Measurements from ENCODE around the gene PPP3CA.

The PPP3CA gene

GRCh38 chr4:101037249-101037648 is 310.1 kb downstream of the PPP3CA start:
- peak overlapping the region; percentile 58 for H3K4ac ChIP-seq (ENCODE audit: low read depth, low read length)
- no peak overlapping the region for H3K4me3 ChIP-seq (ENCODE audit: low read depth, low read length)
- peak overlapping the region; percentile 90 for H3K18ac ChIP-seq (ENCODE audit: low read length)
- H3K14ac ChIP-seq (ENCODE audit: low read length) = peak overlapping the region; percentile 86
- H2BK120ac ChIP-seq (ENCODE audit: insufficient read depth, low read length, poor library complexity) = peak overlapping the region; percentile 93
- WGBS (ENCODE audit: extremely low coverage, insufficient coverage, insufficient read length) = no CpG with 5 or more reads among the region's 3 CpGs
- no peak overlapping the region for H3K23ac ChIP-seq (ENCODE audit: low read length)
- H3K36me3 ChIP-seq (ENCODE audit: control insufficient read depth in 1 of 2, insufficient read depth in 2 of 2, low read length in 2 of 2) = no peaks in the 10 kb centered on the region
- H2AK5ac ChIP-seq (ENCODE audit: low read length) = peak overlapping the region; percentile 90
- no peaks in the 10 kb centered on the region for H3K27me3 ChIP-seq (ENCODE audit: insufficient read depth, low read length)
- peak overlapping the region; percentile 79 for H2AFZ ChIP-seq (ENCODE audit: insufficient read depth, low read length, poor library complexity)
- DNase-seq = peak; percentile 4 to 81
- no peaks in the 10 kb centered on the region for H3K9me3 ChIP-seq (ENCODE audit: insufficient read depth, low read depth, low read length)
- H3K4me2 ChIP-seq (ENCODE audit: low read length) = peak overlapping the region; percentile 8
- peaks cover 6% of the 10 kb centered on the region for H3K79me2 ChIP-seq (ENCODE audit: control insufficient read depth, insufficient read depth, low read length, poor library complexity)
- H2BK5ac ChIP-seq (ENCODE audit: low read depth, low read length, poor library complexity) = peak overlapping the region; percentile 81
- peak overlapping the region; percentile 77 for H4K91ac ChIP-seq (ENCODE audit: low read depth, low read length)
- H4K8ac ChIP-seq (ENCODE audit: low read depth, low read length) = peak overlapping the region; percentile 71
- H4K12ac ChIP-seq (ENCODE audit: low read depth, low read length) = peak overlapping the region; percentile 69
- peak overlapping the region; percentile 95 for H2BK12ac ChIP-seq (ENCODE audit: low read length)
- H3K27ac ChIP-seq (ENCODE audit: low read depth, low read length) = peak overlapping the region; percentile 96
- peaks cover 18% of the 10 kb centered on the region for H3K79me1 ChIP-seq (ENCODE audit: low read length)
- peaks cover 9 to 11% of the 10 kb centered on the region in 2 experiments for H3K4me1 ChIP-seq (ENCODE audit: control insufficient read depth in 1 of 2, insufficient read depth in 2 of 2, low read length in 2 of 2)
- H3K9ac ChIP-seq (ENCODE audit: low read length) = no peak overlapping the region

DNA sequence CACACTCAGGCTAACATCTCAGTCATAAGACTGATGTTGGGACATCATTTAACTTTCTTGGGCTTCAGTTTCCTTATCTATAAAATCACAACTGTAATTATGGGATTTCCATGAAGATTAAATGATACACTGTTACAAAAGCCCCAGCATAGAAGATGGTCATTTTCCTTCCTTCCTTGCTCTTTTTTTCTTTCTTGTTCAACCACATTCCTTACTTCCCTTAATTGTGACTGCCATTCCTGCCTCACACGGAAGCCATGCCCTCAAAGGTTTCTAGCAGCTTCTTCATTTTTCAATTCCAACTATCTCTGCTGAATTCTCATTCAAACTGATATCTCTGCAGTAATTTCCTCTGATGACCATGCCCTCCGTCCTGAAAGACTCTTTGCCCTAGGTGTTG is 311.8 kb downstream of the PPP3CA start:
- Histone ChIP-seq H2AK5ac (ENCODE audit: low read length) (no peak overlapping the region), H3K27ac (ENCODE audit: low read depth, low read length) (peak overlapping the region; percentile 63), H2BK5ac (ENCODE audit: low read depth, low read length, poor library complexity) (peak overlapping the region; percentile 56), H3K79me2 (ENCODE audit: control insufficient read depth, insufficient read depth, low read length, poor library complexity) (peaks cover 6% of the 10 kb centered on the region), H3K4me1 (ENCODE audit: control insufficient read depth in 1 of 2, insufficient read depth in 2 of 2, low read length in 2 of 2) (peaks cover 9 to 11% of the 10 kb centered on the region in 2 experiments), H3K9ac (ENCODE audit: low read length) (no peak overlapping the region), H3K79me1 (ENCODE audit: low read length) (peaks cover 18% of the 10 kb centered on the region), H3K4ac (ENCODE audit: low read depth, low read length) (no peak overlapping the region), H2BK12ac (ENCODE audit: low read length) (no peak overlapping the region), H2BK120ac (ENCODE audit: insufficient read depth, low read length, poor library complexity) (peak overlapping the region; percentile 53), H3K36me3 (ENCODE audit: control insufficient read depth in 1 of 2, insufficient read depth in 2 of 2, low read length in 2 of 2) (no peaks in the 10 kb centered on the region), H2AFZ (ENCODE audit: insufficient read depth, low read length, poor library complexity) (no peak overlapping the region), H4K8ac (ENCODE audit: low read depth, low read length) (no peak overlapping the region), H4K91ac (ENCODE audit: low read depth, low read length) (no peak overlapping the region), H3K23ac (ENCODE audit: low read length) (no peak overlapping the region), H3K4me2 (ENCODE audit: low read length) (peak overlapping the region; percentile 32), H3K14ac (ENCODE audit: low read length) (peak overlapping the region; percentile 19), H4K12ac (ENCODE audit: low read depth, low read length) (no peak overlapping the region), H3K9me3 (ENCODE audit: insufficient read depth, low read depth, low read length) (no peaks in the 10 kb centered on the region), H3K27me3 (ENCODE audit: insufficient read depth, low read length) (no peaks in the 10 kb centered on the region), H3K4me3 (ENCODE audit: low read depth, low read length) (no peak overlapping the region), H3K18ac (ENCODE audit: low read length) (no peak overlapping the region)
- no CpG with 5 or more reads among the region's 2 CpGs for WGBS (ENCODE audit: extremely low coverage, insufficient coverage, insufficient read length)
- DNase-seq = peak; percentile 23 to 85

DNA sequence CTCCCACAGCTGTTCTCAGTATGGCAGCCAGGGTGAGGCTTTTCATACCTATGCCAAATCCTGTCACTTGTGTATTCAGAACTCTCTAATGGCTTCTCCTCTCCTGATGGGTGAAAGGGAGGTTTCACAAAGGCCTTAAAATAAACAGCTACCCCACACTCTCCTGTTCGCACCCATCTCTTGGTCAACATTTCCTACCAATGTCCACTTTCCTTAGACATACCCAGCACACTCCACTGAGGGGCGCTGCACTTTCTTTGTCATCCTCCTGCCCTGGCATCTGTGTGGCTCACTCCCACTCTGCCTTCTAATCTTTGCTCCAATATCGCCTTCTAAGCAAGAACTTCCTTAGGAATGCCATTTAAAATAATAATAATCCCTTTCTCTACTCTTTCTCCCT is 313.3 kb downstream of the PPP3CA start:
- Histone ChIP-seq H4K12ac (ENCODE audit: low read depth, low read length) (no peak overlapping the region), H3K18ac (ENCODE audit: low read length) (no peak overlapping the region), H4K8ac (ENCODE audit: low read depth, low read length) (no peak overlapping the region), H3K79me2 (ENCODE audit: control insufficient read depth, insufficient read depth, low read length, poor library complexity) (peaks cover 6% of the 10 kb centered on the region), H3K4me3 (ENCODE audit: low read depth, low read length) (no peak overlapping the region), H2BK120ac (ENCODE audit: insufficient read depth, low read length, poor library complexity) (no peak overlapping the region), H3K36me3 (ENCODE audit: control insufficient read depth in 1 of 2, insufficient read depth in 2 of 2, low read length in 2 of 2) (no peaks in the 10 kb centered on the region), H3K4me1 (ENCODE audit: control insufficient read depth in 1 of 2, insufficient read depth in 2 of 2, low read length in 2 of 2) (peaks cover 9 to 11% of the 10 kb centered on the region in 2 experiments), H3K79me1 (ENCODE audit: low read length) (peaks cover 18% of the 10 kb centered on the region), H4K91ac (ENCODE audit: low read depth, low read length) (no peak overlapping the region), H3K23ac (ENCODE audit: low read length) (peak overlapping the region; percentile 2), H3K27me3 (ENCODE audit: insufficient read depth, low read length) (no peaks in the 10 kb centered on the region), H3K9me3 (ENCODE audit: insufficient read depth, low read depth, low read length) (no peaks in the 10 kb centered on the region), H2AK5ac (ENCODE audit: low read length) (no peak overlapping the region), H3K27ac (ENCODE audit: low read depth, low read length) (no peak overlapping the region), H2AFZ (ENCODE audit: insufficient read depth, low read length, poor library complexity) (no peak overlapping the region), H2BK12ac (ENCODE audit: low read length) (no peak overlapping the region), H3K4me2 (ENCODE audit: low read length) (no peak overlapping the region), H2BK5ac (ENCODE audit: low read depth, low read length, poor library complexity) (no peak overlapping the region), H3K14ac (ENCODE audit: low read length) (no peak overlapping the region), H3K4ac (ENCODE audit: low read depth, low read length) (no peak overlapping the region), H3K9ac (ENCODE audit: low read length) (no peak overlapping the region)
- no peak for DNase-seq
- WGBS (ENCODE audit: extremely low coverage, insufficient coverage, insufficient read length) = no CpG with 5 or more reads among the region's 3 CpGs

DNA sequence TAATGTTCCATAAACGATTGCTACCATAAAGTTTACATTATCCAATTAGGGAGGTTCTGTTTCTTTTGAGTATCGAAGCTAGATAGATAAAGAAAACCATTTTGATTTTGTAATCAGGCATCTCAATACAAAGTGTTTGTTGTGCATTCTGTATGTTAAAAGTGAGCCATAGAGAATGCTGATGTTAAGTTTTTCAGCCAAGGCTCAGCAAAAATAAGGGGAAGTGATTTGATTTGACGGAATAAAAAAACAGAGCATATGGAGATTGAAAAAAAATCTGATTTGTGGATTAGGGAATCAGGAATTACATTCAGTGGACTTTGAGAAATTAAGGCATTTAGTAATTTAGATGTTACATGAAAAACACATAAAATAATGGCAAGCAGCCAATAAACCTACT is 314.8 kb downstream of the PPP3CA start:
- no CpG with 5 or more reads among the region's 3 CpGs for WGBS (ENCODE audit: extremely low coverage, insufficient coverage, insufficient read length)
- no peak for DNase-seq
- Histone ChIP-seq H3K79me2 (ENCODE audit: control insufficient read depth, insufficient read depth, low read length, poor library complexity) (peaks cover 2% of the 10 kb centered on the region), H2BK120ac (ENCODE audit: insufficient read depth, low read length, poor library complexity) (no peak overlapping the region), H3K79me1 (ENCODE audit: low read length) (peaks cover 14% of the 10 kb centered on the region), H4K91ac (ENCODE audit: low read depth, low read length) (no peak overlapping the region), H3K4me2 (ENCODE audit: low read length) (no peak overlapping the region), H3K27me3 (ENCODE audit: insufficient read depth, low read length) (no peaks in the 10 kb centered on the region), H2BK12ac (ENCODE audit: low read length) (no peak overlapping the region), H4K8ac (ENCODE audit: low read depth, low read length) (no peak overlapping the region), H3K18ac (ENCODE audit: low read length) (no peak overlapping the region), H4K12ac (ENCODE audit: low read depth, low read length) (no peak overlapping the region), H3K23ac (ENCODE audit: low read length) (no peak overlapping the region), H3K4me3 (ENCODE audit: low read depth, low read length) (no peak overlapping the region), H3K27ac (ENCODE audit: low read depth, low read length) (no peak overlapping the region), H3K9me3 (ENCODE audit: insufficient read depth, low read depth, low read length) (no peaks in the 10 kb centered on the region), H3K9ac (ENCODE audit: low read length) (no peak overlapping the region), H3K14ac (ENCODE audit: low read length) (no peak overlapping the region), H2AK5ac (ENCODE audit: low read length) (no peak overlapping the region), H2AFZ (ENCODE audit: insufficient read depth, low read length, poor library complexity) (no peak overlapping the region), H3K4me1 (ENCODE audit: control insufficient read depth in 1 of 2, insufficient read depth in 2 of 2, low read length in 2 of 2) (peaks cover 5 to 7% of the 10 kb centered on the region in 2 experiments), H3K36me3 (ENCODE audit: control insufficient read depth in 1 of 2, insufficient read depth in 2 of 2, low read length in 2 of 2) (no peaks in the 10 kb centered on the region), H3K4ac (ENCODE audit: low read depth, low read length) (no peak overlapping the region), H2BK5ac (ENCODE audit: low read depth, low read length, poor library complexity) (no peak overlapping the region)
